T47D (cell line): ENCODE measurements around the gene SPANXN3.
"Not testable (repeated sequence)": the region's sequence is repeated elsewhere in the genome, so short reads cannot be mapped to it uniquely, and the experiment has no call there.

ENCODE experiments used
- DNase-seq, 2 experiments: peaks; one replicate each; pipeline versions ENCODE4 v3.0.0 to v3.0.0-alpha.2; 2011 to 2012; ENCODE audit warnings: low read depth in 1 of 2, low spot score in 1 of 2
- JUND ChIP-seq: IDR thresholded peaks from 2 replicates; pipeline ENCODE4 v1.6.1; 2012; ENCODE audit warnings: low read depth
- in situ Hi-C: cut with HindIII; loops from 2 replicates; pipeline ENCODE4 v1.10.0; 2016; ENCODE audit warnings: low sequenced_read_pairs, low pct_unique_long_range_greater_than_20kb

SPANXN3 gene, protein sequence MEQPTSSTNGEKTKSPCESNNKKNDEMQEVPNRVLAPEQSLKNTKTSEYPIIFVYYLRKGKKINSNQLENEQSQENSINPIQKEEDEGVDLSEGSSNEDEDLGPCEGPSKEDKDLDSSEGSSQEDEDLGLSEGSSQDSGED

GRCh38 chrX:143517375-143517774, at the start of gene SPANXN3:
SPANXN3 (minus strand) TSS chrX:143517475; CDS start chrX:143517391, 84 bp downstream.
- in situ Hi-C loops, DNase-seq: not testable (repeated sequence)

GRCh38 chrX:143536176-143536575, 18.9 kb upstream of the SPANXN3 start:
- in situ Hi-C loops = no loop called here
- TF ChIP-seq JUND = no peak
- peak in 1 of 2 experiments; percentile 22 for DNase-seq

GRCh38 chrX:143502196-143502595, 15.1 kb downstream of the SPANXN3 start:
- DNase-seq, in situ Hi-C loops: not testable (repeated sequence)

DNA sequence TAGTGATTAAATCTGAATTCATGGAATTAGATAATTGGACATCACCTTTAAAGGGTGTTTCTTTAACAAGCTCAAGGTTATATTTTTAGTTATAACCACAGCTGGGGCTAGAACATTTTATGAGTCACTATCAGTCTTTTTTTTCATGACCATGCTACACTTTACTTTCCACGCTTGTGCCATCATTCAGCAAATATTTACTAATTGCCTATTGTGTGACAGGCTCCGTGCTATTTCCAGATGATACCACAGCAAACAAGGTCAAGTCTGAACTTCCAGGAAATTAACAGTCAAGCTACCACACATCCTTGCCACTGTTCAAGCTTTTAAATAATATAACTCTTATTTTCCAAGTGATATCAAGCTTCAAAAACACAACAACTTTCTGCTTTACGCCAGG, 16.5 kb downstream of the SPANXN3 start:
- DNase-seq = no peak
- no peak for TF ChIP-seq JUND
- in situ Hi-C loops = no loop called here

GRCh38 chrX:143486105-143486504, 31.2 kb downstream of the SPANXN3 start:
- no peak for TF ChIP-seq JUND
- in situ Hi-C loops = no loop called here
- no peak for DNase-seq

DNA sequence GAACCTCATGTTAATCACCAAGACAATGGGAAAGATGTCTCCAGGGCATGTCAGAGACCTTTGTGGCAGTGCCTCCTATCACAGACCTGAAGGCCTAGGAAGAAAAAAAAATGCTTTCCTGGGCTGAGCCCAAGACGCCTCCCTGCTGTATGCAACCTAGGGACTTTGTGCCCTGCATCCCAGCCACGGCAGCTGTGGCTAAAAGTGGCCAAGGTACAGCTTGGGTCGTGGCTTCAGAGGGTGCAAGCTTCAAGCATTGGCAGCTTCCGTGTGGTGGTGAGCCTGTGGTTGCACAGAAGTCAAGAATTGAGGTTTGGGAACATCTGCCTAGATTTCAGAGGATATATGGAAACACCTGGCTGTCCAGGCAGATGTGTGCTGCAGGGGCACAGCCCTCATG, 40.5 kb downstream of the SPANXN3 start:
- no peak for TF ChIP-seq JUND
- in situ Hi-C loops = no loop called here

GRCh38 chrX:143472347-143472938, 44.8 kb downstream of the SPANXN3 start:
- TF ChIP-seq JUND = no peak
- in situ Hi-C loops = no loop called here
- no peak for DNase-seq

More for the DNA sequence above, 40.5 kb downstream of the SPANXN3 start:
- DNase-seq = no peak

GRCh38 chrX:143466130-143466529, 51.1 kb downstream of the SPANXN3 start:
- no peak for DNase-seq
- in situ Hi-C loops = no loop called here
- no peak for TF ChIP-seq JUND

GRCh38 chrX:143462696-143463095, 54.6 kb downstream of the SPANXN3 start:
- in situ Hi-C loops = no loop called here
- no peak for DNase-seq
- TF ChIP-seq JUND = no peak

- peak in 1 of 2 experiments; percentile 2 for DNase-seq
- in situ Hi-C loops = no loop called here
- TF ChIP-seq JUND = no peak
These were observed 55.7 kb downstream of the SPANXN3 start for GRCh38 chrX:143461606-143462005.
